Measurements from ENCODE around the gene FGF8. TPM values are rescaled to one million over a fixed set of nuclear protein-coding genes. Genes with fewer than 3 reads are reported as not detected.

FGF8 gene
- total RNA-seq, 1 experiment from 2014 or later: 14.3 TPM

GRCh38 chr10:101768791-101769170 is 7.1 kb downstream of the FGF8 start:
- Mint-ChIP-seq H3K36me3 (ENCODE audit: insufficient read depth in 1 of 3, low read depth in 3 of 3) (peaks cover 0 to 5% (median 0%) of the 10 kb centered on the region in 3 experiments; a peak in 3 of 7 replicates), H3K27me3 (ENCODE audit: low read depth) (peaks cover 39% of the 10 kb centered on the region), H3K4me3 (no peak overlapping the region), H3K9me3 (no peaks in the 10 kb centered on the region), H3K4me1 (peaks cover 26 to 35% of the 10 kb centered on the region in 2 experiments), H3K27ac (no peak overlapping the region)
- Histone ChIP-seq H3K79me1 (ENCODE audit: insufficient read depth, low read depth, low read length, poor library complexity, severe bottlenecking) (no peaks in the 10 kb centered on the region), H2AK5ac (ENCODE audit: insufficient read length, low read length) (no peak overlapping the region), H2BK20ac (ENCODE audit: low read depth, low read length, poor library complexity, severe bottlenecking) (no peak overlapping the region), H4K20me1 (ENCODE audit: control insufficient read depth, insufficient read depth, insufficient read length) (no peaks in the 10 kb centered on the region), H2AFZ (ENCODE audit: low read length) (no peak overlapping the region), H3K23ac (ENCODE audit: insufficient read length, low read depth, low read length) (no peak overlapping the region), H3T11ph (ENCODE audit: low read length) (no peak overlapping the region), H3K4ac (ENCODE audit: low read depth, low read length) (no peak overlapping the region), H4K91ac (ENCODE audit: insufficient read length, low read depth, low read length) (no peak overlapping the region), H3K9ac (ENCODE audit: extremely low read depth, insufficient read length, low read length) (no peak overlapping the region), H3K4me2 (ENCODE audit: insufficient read depth, insufficient read length, low read length) (no peak overlapping the region), H2BK120ac (ENCODE audit: low read depth, low read length, poor library complexity, severe bottlenecking) (no peak overlapping the region), H4K5ac (ENCODE audit: insufficient read length, low read depth, low read length) (no peak overlapping the region), H3K14ac (ENCODE audit: insufficient read depth, low read length) (no peak overlapping the region), H3K9me3 (ENCODE audit: control insufficient read depth, low read depth, low read length) (no peaks in the 10 kb centered on the region), H2BK5ac (ENCODE audit: insufficient read length, low read length) (no peak overlapping the region), H3K27ac (ENCODE audit: insufficient read length, low read depth, low read length) (no peak overlapping the region), H3K56ac (ENCODE audit: insufficient read length, low read depth, low read length) (no peak overlapping the region), H3K27me3 (ENCODE audit: insufficient read depth, low read length) (peaks cover 15% of the 10 kb centered on the region; the same call in 1 of the 2 replicates), H2BK12ac (ENCODE audit: insufficient read length, low read depth, low read length) (no peak overlapping the region), H4K8ac (replicated peaks; ENCODE audit: insufficient read length, low read depth, low read length) (no peak overlapping the region), H3K18ac (ENCODE audit: insufficient read length, low read depth, low read length) (no peak overlapping the region), H3K23me2 (ENCODE audit: insufficient read length, low read depth, low read length, poor library complexity, severe bottlenecking) (peaks cover 3% of the 10 kb centered on the region), H2BK15ac (ENCODE audit: low read depth, low read length) (no peak overlapping the region), H3K4me1 (ENCODE audit: insufficient read depth, low read length) (peaks cover 7% of the 10 kb centered on the region; the same call in 1 of the 2 replicates), H3K79me2 (ENCODE audit: insufficient read depth, low read length) (no peaks in the 10 kb centered on the region)
- DNase-seq: no peak
- TF ChIP-seq CTCF (conservative IDR thresholded peaks at IDR 0.05): no peak
- no CpG with 5 or more reads among the region's 8 CpGs for WGBS (ENCODE audit: extremely low coverage, insufficient read length, low lambda C conversion rate)
